Globus pallidus (tissue), 1 donor: ENCODE measurements around the gene ZNF362.

Source experiments
- DNase-seq: peaks from one replicate; pipeline ENCODE4 v3.0.0-alpha.2; 2015; ENCODE audit warnings: low spot score

Gene ZNF362

DNA sequence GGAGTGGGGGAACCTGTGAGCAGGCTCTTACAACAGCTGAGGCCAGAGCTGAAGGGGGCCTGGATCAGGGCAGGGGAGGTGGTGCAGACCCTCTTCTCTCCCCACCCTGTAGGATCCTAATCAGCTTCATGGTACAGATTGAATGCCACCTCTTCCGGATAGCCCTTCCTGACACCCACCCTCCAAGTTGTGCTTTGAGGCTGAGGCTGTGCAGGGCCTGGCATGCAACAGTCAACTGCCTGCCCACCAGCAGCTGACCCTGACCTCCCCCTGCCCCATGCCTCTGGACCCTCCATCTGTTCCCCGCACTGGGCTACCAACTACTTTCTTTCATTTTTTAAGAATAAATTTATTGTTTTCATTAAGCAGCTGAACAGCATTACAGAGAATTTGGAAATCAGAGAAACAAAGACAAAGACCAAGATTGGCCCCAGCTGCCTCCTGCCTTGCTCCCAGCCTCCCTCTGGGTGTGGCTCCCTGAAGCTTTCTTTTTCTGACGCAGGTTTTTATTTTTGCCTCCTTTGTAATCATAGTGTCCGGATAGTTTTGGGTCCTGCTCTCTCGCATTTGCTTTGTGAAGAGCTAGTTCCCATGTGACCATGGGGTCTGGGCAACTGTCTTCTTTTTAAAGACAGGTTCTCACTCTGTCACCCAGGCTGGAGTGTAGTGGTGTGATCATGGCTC is 12.8 kb downstream of the ZNF362 start:
- DNase-seq, result no peak

DNA sequence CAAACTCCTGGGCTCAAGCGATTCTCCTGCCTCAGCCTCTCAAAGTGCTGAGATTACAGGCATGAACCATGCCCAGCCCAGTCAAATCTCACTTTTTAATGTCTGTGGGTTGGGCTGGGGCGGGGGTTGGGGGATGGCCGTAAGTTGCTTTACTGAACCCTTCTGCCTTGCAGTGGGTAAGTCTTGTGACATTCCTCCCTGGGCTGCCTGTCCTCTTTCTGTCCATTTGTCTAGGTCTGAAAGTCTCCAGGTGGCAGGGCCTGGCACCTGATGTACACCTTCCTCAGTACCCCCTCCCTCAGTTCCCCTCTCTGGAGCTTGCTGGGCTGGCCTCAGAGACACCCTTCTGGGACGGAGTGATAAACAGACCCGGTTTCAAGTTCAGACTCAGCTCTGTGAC is 13.3 kb downstream of the ZNF362 start:
- no peak for DNase-seq

DNA sequence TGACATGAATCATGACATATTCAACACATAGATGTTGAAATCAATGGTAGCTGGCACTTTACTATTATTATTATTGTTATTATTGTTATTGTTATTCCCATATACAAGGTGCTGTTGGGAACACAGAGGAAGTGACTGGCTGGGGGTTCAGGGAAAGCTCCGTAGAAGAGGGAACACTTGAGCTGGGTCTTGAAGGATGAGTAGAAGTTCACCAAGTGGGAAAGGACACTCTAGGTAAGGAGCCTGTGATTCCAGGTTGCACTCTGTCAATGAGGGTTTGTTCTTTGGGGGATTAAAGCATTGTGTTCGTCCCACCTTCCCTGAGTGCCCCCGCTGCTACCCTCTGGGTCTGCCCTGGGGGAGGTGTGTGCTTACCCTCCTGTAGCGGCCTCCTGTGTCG is 14.1 kb downstream of the ZNF362 start:
- no peak for DNase-seq

DNA sequence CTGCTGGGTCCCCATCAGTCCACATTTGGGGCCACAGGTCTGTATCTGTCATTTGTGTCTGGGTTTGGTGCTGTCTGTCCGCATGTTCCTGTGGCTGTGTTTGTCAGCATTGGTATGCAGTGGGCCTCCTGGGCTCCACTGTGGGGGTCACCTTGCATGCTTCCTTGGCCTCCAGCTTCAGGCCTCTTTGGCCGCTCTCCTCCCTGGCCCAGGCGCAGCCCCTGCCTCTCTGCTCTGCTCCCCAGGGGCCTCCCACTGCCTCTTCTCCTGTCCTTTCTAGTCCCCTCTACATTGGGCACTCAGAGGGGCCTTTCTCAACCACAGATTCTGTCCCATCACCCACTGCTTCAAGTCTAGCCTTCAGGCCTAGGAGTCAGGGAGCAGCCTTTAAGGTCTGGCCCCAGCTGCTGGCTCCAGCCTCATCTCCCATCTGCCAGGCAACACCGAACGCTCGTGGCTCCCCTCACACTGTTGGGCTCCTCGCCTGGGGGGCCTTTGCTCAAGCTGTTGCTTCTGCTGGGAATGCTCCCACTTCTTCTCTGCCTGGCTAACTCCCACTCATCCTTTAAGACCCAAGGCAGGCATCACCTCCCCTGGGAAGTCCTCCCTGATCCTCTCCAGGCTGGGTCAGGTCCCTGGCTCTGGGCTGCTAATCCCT is 14.6 kb downstream of the ZNF362 start:
- DNase-seq, result no peak

DNA sequence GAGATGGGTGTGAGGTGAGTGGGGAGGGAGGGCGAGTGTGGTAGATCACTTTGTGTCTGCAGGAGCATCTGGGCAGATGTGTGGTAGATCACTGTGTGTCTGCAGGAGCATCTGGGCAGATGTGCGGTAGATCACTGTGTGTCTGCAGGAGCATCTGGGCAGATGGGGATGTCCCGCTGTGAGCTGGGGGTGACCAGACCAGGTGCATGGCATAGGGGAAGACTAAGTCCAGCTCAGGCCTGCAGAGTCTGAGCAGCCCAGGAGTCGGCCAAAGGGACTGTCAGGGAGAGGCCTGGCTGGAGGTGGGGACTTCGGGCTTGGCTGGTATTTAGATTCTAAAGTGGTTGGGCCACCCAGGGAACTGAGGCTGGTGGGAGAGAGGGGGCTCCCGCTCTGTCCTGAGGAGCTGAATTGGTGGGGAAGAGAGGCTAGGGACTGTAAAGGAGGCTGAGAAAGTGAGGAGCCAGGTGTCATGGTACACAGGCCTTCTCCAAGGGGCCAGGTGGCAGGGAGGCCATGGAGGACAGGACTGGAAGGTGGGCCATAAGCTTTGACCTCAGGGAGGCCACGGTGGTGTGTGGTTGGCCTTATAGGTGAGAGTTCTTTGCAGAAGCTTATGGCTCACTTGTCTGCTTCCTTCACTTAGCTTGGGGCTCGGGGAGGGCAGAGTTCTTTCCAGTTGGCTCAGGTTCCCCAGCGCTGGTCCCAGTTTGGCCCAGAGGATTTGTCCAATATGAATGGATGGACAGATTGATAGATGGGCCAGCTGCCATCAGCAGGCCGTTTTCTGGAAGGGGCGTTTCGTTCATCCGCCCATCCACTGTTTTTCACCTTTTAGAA is 15.6 kb downstream of the ZNF362 start:
- no peak for DNase-seq

DNA sequence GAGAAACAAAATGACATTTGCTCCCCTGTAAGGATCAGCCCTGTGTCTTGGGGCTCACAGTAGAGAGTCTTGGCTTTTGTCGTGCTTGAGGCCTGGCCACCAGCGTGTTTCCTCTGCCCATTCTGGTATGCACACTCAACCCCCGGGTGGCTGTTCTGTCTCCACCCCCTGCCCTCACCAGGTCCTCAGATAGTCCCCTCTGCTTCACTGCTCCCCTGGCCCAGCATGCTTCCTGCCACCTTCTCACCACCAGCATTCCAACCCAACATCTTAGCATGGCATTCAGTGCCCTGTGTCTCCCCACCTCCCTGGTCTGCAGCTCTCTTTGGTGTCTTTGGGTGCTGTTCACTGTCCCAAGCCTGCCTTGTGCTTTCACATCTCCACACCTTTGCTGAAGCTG is 16.2 kb downstream of the ZNF362 start:
- no peak for DNase-seq

DNA sequence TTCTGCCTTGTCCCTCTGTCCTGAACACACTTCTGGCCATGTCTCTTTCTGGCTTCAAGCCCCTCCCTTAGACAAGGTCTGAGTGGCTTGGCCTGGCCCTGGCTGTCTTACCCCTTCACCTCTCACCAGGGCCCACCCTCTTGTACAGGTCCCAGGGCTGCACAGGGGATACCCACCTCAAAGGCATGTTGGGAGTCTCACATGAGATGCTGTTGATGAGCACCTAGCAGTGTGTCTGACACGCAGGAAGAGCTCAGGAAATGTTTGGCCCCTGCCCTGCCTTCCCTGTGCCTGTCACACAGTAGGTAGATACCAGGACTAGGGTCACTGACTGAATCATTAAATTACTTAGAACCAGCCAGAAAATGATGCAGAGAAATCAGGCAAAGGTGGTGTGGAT is 16.6 kb downstream of the ZNF362 start:
- no peak for DNase-seq

DNA sequence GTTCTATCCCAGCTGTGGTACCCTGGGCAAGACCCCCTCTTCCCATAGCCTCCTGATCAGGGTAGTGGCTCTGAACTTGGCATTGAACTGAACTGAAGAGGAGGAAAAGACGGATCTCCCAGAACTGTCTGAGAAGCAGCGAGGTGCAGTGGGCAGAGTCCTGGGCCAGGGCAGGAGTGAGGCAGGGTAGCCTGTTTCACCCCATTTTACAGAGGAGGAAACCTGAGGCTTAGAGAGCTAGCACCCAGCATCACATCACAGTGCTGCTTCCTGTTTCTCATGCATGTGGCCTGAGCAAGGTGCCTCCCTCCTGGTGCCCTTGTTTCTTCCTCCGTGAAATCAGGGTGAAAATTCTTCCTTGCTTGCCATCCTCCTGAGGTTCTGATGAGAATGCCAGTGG is 17.1 kb downstream of the ZNF362 start:
- no peak for DNase-seq

DNA sequence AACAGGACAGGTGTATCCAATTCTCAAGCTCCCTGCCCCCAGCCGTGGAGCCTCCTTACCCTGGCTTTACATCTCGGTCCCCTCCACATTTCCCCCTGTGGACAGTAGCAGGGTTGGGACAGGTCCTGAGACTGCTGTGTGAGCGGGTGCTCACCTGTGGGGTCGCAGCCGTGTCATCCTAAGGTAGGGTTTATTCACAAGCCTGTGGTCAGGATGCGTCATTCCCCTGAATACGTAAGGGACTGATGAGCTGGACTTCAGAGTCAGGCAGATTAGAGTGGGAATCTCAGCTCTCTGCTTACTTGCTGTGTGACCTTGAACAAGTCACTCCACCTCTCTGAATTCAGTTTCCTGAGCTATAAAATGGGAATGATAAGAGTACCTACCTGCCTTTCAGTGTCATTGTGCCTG is 17.7 kb downstream of the ZNF362 start:
- DNase-seq, result no peak

DNA sequence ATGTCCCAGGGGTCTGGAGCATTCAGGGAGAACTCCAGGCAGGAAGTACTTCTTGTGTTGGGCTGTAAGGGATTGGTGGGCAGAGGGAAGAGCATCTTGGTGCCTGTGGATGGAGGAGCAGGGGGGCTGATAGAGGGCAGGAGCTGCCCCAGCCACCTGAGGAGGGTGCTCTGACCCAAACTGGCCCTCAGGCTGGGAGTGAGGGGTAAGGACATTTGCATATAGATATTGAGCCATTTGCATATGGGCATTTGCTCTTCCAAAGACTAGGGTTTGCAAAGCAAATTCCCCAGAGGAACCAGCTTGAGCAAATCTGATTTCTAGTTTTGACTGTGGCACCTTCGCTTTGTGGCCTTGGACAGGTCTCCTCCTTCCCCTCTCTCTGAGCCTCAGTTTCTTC is 18.2 kb downstream of the ZNF362 start:
- no peak for DNase-seq

DNA sequence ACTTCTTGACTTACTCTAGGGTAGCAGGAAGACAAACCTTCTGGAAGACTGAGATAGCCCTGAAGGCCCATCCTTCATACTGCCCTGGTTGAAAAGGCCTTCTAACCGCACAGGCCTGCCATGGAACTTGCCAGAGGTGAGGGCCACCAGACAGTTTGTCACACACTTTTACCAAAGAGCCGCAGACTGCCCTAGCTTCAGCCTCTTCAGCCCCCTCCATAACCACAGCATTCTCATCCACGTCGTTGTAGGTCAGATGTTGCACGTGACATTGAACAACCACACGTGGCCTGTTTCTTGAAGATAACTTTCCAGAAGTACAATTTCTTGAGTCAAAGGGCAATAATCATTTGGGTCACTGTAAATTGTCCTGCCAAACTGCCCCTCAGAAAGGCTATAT is 18.9 kb downstream of the ZNF362 start:
- DNase-seq, result no peak

DNA sequence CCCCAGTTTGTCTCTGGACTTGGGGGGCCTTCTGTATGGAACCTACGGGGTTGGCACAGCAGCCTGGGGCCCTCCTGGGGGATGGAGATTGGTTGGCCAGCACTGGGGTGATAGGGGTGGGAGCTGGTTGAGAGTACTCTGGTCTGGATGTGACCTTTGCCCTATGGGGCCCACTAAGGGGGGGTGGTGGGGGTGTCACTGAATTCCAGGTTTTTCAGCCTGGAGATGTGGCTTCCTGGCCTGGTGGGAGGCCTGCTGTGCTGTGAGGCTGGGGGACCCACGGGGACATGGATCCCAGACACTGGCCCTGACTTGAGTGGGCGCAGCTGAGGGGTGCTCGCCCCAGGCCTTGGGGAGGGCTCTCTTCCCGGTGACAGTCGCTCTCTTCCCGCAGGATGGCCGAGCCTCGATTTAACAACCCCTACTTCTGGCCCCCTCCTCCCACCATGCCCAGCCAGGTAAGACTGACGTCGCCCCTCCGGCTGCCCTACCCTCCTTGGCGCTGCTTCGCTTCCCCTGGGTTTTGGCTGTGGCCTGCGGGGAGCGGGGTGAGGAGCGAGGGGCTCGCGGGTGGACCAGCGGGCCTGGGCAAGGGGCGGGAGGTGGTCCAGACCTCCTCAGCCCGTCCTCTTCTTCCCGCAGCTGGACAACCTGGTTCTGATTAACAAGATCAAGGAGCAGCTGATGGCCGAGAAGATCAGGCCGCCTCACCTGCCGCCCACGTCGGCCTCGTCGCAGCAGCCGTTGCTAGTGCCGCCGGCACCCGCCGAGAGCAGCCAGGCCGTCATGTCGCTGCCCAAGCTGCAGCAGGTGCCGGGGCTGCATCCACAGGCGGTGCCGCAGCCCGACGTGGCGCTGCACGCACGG is 19.6 kb downstream of the ZNF362 start:
- no peak for DNase-seq

DNA sequence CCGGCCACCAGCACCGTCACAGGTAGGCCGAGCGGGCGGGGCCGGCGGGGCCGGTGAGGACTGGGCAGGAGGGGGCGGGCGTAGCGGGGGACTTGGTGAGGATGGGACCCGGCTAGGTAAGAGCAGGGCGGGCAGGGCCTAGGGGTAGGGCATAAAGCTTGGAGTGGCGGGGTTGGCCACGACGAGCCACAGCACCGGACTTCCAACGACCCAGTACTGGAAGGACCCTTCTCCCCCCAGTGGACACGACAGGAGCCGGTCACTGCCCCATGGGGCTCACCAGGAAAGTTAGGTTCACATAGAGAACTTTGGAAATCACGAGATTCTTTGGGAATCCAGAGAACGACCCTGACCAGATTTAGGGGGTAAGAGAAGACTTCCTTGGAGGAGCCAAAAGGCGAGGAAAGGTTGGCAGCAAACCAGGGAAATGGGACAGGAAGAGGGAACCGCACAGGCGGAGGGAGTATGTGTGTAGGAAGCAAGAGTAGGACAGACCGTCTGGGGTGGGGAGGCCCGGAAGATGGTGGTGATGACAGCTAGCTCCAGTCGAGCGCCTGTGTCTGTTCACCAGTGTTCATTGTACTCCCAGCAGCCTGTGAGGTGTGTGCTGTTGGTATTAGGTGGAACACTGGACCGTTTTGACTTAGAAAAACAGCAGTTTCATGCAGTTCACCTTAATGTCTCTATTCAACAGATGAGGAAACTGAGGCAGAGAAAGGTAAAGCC is 20.4 kb downstream of the ZNF362 start:
- no peak for DNase-seq

DNA sequence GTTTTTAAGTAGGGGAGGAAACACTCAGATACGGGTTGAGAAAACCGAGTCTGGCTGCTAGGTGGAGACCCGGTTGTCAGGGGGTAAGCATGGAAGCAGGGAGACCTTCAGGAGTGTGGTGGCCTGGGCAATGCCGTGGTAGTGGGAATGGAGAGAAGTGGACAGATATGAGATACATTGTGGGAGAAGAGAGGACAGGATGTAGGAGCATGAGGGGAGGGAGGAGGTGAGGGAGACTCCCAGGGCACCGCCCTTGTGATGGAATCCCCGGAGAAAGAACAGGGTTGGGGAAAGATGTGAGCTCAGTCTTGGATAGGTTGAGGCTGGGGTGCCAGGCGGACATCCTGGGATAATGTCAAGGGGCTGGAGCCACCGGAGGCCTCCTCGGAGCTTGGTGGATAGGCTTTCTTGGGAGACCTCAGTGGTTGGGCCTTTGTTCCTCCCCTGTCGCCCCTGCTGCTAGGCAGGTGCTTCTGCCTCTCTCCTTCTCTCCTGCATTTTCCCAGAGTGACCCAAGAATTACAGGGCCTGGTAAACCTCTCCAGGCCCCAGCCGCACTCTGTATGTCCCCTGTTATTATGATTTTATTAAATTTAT is 21.3 kb downstream of the ZNF362 start:
- no peak for DNase-seq

DNA sequence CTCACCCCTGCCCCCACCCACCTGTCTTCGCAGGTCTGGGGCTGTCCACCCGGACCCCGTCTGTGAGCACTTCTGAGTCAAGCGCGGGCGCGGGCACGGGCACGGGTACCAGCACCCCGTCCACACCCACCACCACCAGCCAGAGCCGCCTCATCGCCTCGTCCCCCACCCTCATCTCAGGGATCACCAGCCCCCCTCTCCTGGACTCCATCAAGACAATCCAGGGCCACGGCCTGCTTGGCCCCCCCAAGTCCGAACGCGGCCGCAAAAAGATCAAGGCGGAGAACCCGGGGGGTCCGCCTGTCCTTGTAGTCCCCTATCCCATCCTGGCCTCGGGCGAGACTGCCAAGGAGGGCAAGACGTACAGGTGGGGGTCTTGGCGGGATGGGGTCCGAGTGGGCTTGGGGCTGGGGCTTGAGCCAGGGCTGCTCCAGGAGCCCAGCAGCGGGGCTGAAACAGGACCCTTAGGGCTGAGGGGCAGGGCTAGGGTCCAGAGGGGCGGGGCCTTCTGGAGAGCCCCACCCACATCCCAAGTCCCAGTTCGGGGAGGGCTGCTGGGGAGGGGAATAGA is 23.9 kb downstream of the ZNF362 start:
- no peak for DNase-seq

DNA sequence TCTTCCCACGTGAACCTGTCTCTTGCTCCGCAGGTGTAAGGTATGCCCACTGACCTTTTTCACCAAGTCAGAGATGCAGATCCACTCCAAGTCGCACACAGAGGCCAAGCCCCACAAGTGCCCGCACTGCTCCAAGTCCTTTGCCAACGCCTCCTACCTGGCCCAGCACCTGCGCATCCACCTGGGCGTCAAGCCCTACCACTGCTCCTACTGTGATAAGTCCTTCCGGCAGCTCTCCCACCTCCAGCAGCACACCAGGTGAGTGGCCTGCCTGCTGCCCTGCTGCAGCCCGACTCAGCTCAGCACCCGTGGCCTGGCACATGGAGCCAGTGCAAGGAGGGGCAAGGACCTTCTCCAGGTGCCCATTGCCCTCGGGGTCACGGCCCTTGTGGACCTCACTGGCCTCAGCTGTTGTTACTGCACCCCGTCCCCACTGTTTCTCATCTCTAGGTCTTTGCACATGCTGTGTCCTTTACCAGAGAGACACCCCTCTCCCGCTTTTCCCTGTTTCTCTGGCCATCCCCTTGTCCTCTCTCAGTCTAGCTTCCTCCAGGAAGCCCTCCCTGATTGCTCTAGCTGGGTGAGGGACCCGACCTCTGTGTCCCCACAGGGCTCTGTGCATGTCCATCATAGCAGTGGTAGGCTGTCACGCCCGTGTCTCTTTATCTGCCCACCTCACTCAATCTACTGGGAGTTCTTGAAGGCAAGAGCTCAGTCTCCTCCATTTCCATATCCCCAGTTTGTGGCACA is 25.4 kb downstream of the ZNF362 start:
- no peak for DNase-seq

DNA sequence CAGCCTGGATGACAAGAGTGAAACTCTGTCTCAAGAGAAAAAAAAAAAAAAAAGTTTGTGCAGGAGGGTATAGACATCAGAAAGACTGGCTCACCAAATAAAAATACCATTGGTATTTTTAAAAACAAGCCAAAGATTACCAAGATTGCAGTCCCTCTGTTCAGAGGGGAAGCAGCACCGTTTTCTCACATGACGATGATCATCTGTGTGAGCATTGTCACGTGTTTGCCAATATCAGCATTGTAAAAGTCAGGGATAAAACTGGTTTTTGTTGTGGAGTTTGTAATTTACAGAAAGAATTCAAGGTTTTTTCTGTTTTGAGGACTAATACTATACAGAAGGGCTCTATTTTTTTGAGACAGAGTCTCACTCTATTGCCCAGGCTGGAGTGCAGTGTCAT is 26.5 kb downstream of the ZNF362 start:
- DNase-seq, result no peak

DNA sequence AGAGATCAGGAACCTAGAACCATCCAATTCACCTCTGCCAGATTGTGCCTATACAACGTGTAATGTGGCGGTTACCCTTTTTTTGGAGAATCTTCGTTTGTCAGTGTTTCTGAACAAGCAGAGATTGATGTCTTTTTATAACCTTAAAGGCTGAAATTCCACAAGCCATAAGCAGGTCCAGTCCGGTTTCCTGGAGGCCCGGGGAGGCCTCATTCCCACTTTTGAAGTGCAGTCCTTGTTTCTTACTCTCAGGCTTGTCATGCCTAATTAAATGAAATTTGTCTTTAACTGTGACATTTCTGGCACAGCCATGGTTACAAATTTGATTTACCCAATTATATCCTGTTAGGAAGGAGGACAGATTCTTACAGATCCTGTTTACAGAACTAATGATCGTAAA is 27.8 kb downstream of the ZNF362 start:
- no peak for DNase-seq

DNA sequence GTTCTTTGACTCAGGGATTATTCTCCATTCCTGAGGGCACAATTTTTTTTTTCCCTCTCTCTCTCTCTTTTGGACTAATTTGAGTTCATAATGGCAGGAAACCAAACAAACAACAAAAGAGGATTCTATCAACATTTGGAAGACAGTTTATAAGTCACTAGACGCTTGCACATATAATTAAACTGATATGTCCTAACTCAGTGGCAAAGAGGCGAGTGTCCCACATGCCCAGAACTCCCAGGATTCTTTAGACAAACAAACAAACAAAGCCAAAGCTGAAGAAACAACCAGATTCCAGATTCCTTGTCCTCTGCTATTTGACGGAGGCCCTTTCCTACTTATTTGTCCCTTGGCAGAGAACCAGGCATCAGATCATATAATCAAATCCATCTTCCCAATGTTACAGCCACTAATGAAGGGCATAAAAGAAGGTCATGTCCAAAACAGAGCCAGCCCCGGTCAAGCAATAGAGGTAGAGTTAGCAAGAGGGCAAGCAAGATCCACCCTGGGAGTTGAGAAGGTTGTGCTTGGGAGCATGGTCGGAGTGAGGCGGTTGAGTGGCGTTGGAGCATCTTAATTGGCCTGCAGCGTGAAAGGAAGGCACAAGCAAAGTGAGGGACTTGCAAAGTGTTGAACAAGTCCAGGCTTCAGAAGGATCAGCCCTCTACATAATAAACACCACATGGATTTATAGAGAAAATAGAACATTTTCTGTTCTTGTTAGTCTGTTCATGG is 30.3 kb downstream of the ZNF362 start:
- peak; percentile 39 for DNase-seq
